Activated B cell treated with CpG ODN at 0.5 μM for 24 hours (primary cell): ENCODE measurements around the gene CAMSAP2. TPM values are rescaled to one million over a fixed set of nuclear protein-coding genes. Genes with fewer than 3 reads are reported as not detected.

Source experiments
- ATAC-seq: fragments of 200-7000 bp; cut with Tn5 transposase; one replicate; pipeline ENCODE4 v1.10.0; 2021; ENCODE audit warnings: low read depth, mild to moderate bottlenecking, moderate library complexity
- CTCF ChIA-PET: fragments of 350-600 bp; sonication (Branson Sonifier 250); formaldehyde crosslinking; loops from one replicate; lab custom pipeline; 2021; ENCODE audit warnings: antibody characterized with exemption; lab: Charles Lee
- POLR2A ChIA-PET: fragments of 350-600 bp; sonication (Branson Sonifier 250); formaldehyde crosslinking; loops from one replicate; lab custom pipeline; 2021; ENCODE audit warnings: antibody characterized with exemption; lab: Charles Lee
- DNase-seq: peaks from one replicate; pipeline ENCODE4 v3.0.0; 2022
- H3K27ac Mint-ChIP-seq: one replicate; pipeline ENCODE4 v1.8.0; 2020; ENCODE audit warnings: mixed read lengths
- H3K27me3 Mint-ChIP-seq: one replicate; pipeline ENCODE4 v1.8.0; 2021; ENCODE audit warnings: mixed read lengths
- H3K36me3 Mint-ChIP-seq: one replicate; pipeline ENCODE4 v1.8.0; 2021; ENCODE audit warnings: low read depth, mixed read lengths
- H3K4me1 Mint-ChIP-seq: one replicate; pipeline ENCODE4 v1.8.0; 2021; ENCODE audit warnings: mixed read lengths
- H3K4me3 Mint-ChIP-seq: one replicate; pipeline ENCODE4 v1.8.0; 2020; ENCODE audit warnings: mild to moderate bottlenecking, mixed read lengths
- H3K9me3 Mint-ChIP-seq: one replicate; pipeline ENCODE4 v1.8.0; 2020; ENCODE audit warnings: mixed read lengths
- CTCF ChIP-seq: fragments of 200-600 bp; IDR thresholded peaks from one replicate; pipeline ENCODE4 v1.8.0; 2022; ENCODE audit warnings: antibody characterized with exemption, mild to moderate bottlenecking
- intact Hi-C: fragments of 100-400 bp; cut with micrococcal nuclease; formaldehyde crosslinking; loops from one replicate; pipeline ENCODE4 v1.15.1; 2024
- total RNA-seq: library from RNA; stranded (reverse); gene quantifications from 2 replicates; pipeline ENCODE4 v1.2.3, GENCODE V29; 2022

CAMSAP2 gene
- total RNA-seq, 1 donor from 2014 or later, result 0.86 TPM

GRCh38 chr1:200885623-200886402 is 147.1 kb downstream of the CAMSAP2 start:
- Mint-ChIP-seq H3K4me1 (peaks cover 48% of the 10 kb centered on the region), H3K4me3 (no peak overlapping the region), H3K36me3 (no peaks in the 10 kb centered on the region), H3K27ac (no peak overlapping the region), H3K9me3 (no peaks in the 10 kb centered on the region), H3K27me3 (no peaks in the 10 kb centered on the region)
- TF ChIP-seq CTCF, result no peak
- POLR2A ChIA-PET, result no interaction called here
- intact Hi-C loops, result no loop called here
- CTCF ChIA-PET, result interaction anchor here (1.2 kb wide), 1 partner anchor 86 kb away, joined by 4 read pairs; no protein-coding TSS in a partner anchor
- ATAC-seq, result no peak
- no peak for DNase-seq

- no peak for TF ChIP-seq CTCF
- intact Hi-C loops, result no loop called here
- Mint-ChIP-seq H3K27me3 (peaks cover 2% of the 10 kb centered on the region), H3K27ac (no peak overlapping the region), H3K4me1 (peaks cover 52% of the 10 kb centered on the region), H3K36me3 (no peaks in the 10 kb centered on the region), H3K9me3 (no peaks in the 10 kb centered on the region), H3K4me3 (no peak overlapping the region)
- DNase-seq, result no peak
- no peak for ATAC-seq
- POLR2A ChIA-PET, result interaction anchor here (0.5 kb wide), 1 partner anchor 20 kb away, joined by 6 read pairs; no protein-coding TSS in a partner anchor
- CTCF ChIA-PET, result interaction anchor here (1.2 kb wide), 1 partner anchor 85 kb away, joined by 4 read pairs; no protein-coding TSS in a partner anchor
Measured at GRCh38 chr1:200886594-200886993, 147.9 kb downstream of the CAMSAP2 start.

- Mint-ChIP-seq H3K36me3 (no peaks in the 10 kb centered on the region), H3K27me3 (peaks cover 2% of the 10 kb centered on the region), H3K27ac (no peak overlapping the region), H3K4me3 (no peak overlapping the region), H3K9me3 (no peaks in the 10 kb centered on the region), H3K4me1 (peaks cover 56% of the 10 kb centered on the region)
- ATAC-seq (no peak), DNase-seq (no peak)
- intact Hi-C loops, result no loop called here
- no peak for TF ChIP-seq CTCF
- POLR2A ChIA-PET, result interaction anchor here (0.5 kb wide), 1 partner anchor 21 kb away, joined by 6 read pairs; no protein-coding TSS in a partner anchor
- CTCF ChIA-PET, result interaction anchor here (1.2 kb wide), 1 partner anchor 85 kb away, joined by 4 read pairs; no protein-coding TSS in a partner anchor
Measured at GRCh38 chr1:200887036-200887435, 148.3 kb downstream of the CAMSAP2 start.

- Mint-ChIP-seq H3K36me3 (no peaks in the 10 kb centered on the region), H3K4me3 (peak overlapping the region; percentile 47), H3K9me3 (no peaks in the 10 kb centered on the region), H3K27me3 (peaks cover 5% of the 10 kb centered on the region), H3K4me1 (peaks cover 58% of the 10 kb centered on the region), H3K27ac (peak overlapping the region; percentile 70)
- no peak for DNase-seq
- POLR2A ChIA-PET, result interaction anchor here (0.5 to 1.9 kb wide), 6 partner anchors 10 to 267 kb away, joined by 3 to 17 read pairs (median 7); partner anchors contain the start of genes GPR25 and TMEM9
- TF ChIP-seq CTCF, result no peak
- no peak for ATAC-seq
- CTCF ChIA-PET, result interaction anchor here (0.6 to 1.0 kb wide), 2 partner anchors 14 to 84 kb away, joined by 3 to 4 read pairs; no protein-coding TSS in a partner anchor
- intact Hi-C loops, result loop anchor here (2.0 kb wide), 2 partner anchors 17 to 133 kb away; no protein-coding TSS in a partner anchor
Measured at GRCh38 chr1:200887772-200888348, 149.2 kb downstream of the CAMSAP2 start.
